GM12891 (cell line): ENCODE results near the gene SH2D3C.

Experiments used
- POLR2A ChIP-seq: IDR thresholded peaks from 2 replicates; pipeline ENCODE4 v1.6.1; 2011; ENCODE audit warnings: low read depth, low read length, control low read depth
- POLR2AphosphoS5 ChIP-seq: IDR thresholded peaks from 2 replicates; pipeline ENCODE4 v1.6.1; 2011; ENCODE audit warnings: low read depth, low read length, control low read depth

DNA sequence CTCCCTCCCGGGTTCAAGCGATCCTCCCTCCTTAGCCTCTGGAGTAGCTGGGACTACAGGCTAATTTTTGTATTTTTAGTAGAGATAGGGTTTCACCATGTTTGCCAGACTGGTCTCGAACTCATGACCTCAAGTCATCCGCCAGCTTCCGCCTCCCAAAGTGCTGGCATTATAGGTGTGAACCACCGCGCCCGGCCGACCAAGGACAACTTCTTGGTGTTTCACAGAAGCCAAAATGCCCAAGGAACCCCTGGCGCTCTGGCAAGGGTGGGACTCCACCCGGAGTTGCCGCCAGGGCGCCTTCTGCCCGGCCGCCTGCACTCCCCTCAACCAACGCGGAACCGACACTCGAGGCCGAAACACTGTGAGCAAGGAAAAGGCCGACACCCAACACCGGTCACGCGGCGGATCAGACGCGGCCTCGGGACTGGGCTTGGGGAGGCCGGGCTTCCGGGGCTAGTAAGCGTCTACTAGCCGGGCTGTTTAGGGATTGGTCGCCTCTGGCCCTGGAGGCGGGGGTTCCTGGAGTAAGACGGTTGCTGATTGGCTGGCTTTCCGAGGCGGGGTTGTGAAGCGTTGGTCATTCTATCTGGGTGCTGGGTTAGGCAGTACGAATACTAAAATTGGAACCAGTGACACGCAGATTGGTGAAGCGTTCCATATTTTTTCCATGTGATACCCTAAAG is 79.3 kb downstream of the SH2D3C start:
- TF ChIP-seq POLR2A (no peak), POLR2AphosphoS5 (no peak)
